ENCODE measurements around the gene PRDX2.

Gene PRDX2

DNA sequence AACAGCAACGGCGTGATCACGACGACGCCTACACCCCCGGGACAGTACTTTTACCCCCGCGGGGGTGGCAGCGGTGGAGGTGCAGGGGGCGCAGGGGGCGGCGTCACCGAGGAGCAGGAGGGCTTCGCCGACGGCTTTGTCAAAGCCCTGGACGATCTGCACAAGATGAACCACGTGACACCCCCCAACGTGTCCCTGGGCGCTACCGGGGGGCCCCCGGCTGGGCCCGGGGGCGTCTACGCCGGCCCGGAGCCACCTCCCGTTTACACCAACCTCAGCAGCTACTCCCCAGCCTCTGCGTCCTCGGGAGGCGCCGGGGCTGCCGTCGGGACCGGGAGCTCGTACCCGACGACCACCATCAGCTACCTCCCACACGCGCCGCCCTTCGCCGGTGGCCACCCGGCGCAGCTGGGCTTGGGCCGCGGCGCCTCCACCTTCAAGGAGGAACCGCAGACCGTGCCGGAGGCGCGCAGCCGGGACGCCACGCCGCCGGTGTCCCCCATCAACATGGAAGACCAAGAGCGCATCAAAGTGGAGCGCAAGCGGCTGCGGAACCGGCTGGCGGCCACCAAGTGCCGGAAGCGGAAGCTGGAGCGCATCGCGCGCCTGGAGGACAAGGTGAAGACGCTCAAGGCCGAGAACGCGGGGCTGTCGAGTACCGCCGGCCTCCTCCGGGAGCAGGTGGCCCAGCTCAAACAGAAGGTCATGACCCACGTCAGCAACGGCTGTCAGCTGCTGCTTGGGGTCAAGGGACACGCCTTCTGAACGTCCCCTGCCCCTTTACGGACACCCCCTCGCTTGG, 9.3 kb downstream of the PRDX2 start:
- peak in 1 of 2 experiments; percentile 44 for DNase-seq

- peak; percentile 88 to 89 for DNase-seq
Measured at GRCh38 chr19:12791345-12792050, 10.1 kb downstream of the PRDX2 start, which contains the start of gene JUNB. Gene JUNB (plus strand): TSS chr19:12791486. CDS start chr19:12791772, 286 bp downstream.

DNA sequence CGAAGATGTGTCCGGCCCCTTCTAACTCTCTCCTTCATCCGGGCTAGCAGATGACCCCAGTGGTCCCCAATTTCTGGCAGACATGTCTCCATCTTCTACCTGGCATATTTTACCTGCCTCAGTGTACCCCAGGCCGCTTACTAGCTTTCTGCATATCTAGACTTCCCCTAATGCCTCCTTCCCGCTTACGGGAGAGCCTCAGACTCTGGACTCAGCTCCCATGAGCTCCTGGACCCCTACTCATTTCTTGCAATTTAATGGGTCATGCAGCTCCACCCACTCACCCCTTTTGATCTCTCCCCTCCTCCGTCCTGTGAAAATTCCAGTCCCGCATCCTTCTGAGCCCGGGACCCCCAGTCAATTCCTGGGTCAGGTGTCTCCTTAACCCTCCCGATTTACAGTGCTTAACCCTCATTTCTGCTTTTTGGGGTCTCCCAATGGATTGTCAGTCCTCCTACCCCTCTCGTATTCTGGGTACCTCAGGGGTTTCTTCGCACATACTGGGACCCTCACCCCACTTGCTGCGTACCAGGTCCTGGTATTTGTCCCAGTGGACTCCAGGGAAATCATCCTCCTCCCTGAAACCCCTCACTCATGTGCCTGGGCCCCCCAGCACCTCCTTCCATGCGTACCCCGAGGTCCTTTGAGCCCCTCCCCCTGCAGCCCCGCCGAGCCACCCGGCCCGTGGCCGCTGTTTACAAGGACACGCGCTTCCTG, 10.8 kb downstream of the PRDX2 start:
- no peak for DNase-seq

GRCh38 chr19:12789904-12790619, 11.5 kb downstream of the PRDX2 start:
- peak; percentile 91 to 92 for DNase-seq

DNA sequence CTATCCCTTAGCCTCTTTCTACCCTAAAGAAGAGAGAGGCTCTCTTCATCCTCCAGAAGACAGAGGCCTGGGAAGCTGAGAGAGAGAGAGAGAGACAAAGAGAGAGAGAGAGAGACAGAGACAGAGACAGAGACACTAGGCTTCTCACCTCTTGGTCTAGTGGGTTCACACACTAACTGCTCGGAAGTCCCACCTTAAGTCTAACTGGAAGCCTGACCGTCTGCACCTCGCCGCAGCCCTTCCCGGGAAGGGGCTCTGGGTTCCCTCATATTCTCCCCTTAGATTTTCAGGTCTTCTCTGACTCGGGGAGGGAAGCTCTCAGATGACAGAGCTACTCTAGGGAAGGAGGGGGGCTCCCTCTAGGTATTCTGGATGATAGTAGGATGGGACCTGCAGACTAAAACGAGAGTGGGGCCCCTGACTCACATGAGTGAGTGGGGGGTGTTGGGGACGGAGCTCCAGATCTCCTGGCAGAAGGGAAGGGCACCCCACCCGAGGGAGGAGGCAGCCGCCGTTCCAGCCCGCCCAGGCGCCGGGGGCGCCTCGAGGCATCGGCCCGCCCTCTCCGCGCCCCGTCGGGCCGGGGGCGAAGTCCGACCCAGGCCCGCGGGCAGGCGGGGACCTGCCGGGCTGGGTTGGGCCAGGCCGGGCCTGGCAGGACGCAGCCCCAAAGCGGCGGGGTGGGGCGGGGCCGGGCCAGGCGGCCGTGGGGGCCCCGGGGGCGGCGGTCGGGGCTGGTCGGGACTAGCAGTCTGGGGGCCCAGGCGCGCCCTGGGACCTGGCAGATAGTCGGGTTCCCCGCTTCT, 12.3 kb downstream of the PRDX2 start:
- no peak for DNase-seq

DNA sequence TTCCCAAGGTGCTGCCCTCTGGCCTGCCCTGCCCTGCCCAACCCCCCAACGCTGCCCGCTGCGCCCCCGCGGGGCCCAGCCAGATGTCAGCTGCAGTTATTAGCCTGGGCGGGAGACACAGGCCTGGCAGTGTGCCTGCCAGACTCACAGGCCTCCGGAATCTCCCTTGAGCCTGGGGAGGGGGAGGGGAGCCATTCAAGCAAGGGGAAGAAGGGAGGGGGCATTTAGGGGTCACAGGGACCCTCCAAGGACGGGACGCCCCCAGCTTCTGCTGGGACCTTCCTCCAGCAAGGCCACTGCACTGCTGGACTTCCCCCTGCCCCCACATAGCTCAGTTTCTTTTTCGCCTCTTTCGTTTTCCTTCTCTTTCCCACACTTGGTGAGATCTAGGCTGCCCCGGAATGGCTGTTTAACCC, 12.9 kb downstream of the PRDX2 start:
- peak in 1 of 2 experiments; percentile 58 for DNase-seq

GRCh38 chr19:12788042-12788681, 13.4 kb downstream of the PRDX2 start:
- no peak for DNase-seq

DNA sequence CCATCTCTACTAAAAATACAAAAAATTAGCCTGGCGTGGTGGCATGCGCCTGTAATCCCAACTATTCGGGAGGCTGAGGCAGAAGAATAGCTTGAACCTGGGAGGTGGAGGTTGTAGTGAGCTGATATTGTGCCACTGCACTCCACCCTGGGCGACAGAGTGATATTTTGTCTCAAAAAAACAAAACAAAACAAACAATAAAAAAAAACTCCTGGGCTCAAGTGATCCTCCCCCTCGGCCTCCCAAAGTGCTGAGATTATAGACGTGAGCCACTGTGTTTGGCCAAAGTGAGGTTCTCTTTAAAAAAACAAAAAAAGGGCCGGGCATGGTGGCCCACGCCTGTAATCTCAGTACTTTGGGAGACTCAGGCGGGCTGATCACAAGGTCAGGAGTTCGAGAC, 14.1 kb downstream of the PRDX2 start:
- no peak for DNase-seq

GRCh38 chr19:12786952-12787351, 14.6 kb downstream of the PRDX2 start:
- no peak for DNase-seq

- no peak for DNase-seq
Measured at GRCh38 chr19:12786141-12786870, 15.3 kb downstream of the PRDX2 start.

- DNase-seq, result no peak
Measured at GRCh38 chr19:12785431-12786031, 16.1 kb downstream of the PRDX2 start.

DNA sequence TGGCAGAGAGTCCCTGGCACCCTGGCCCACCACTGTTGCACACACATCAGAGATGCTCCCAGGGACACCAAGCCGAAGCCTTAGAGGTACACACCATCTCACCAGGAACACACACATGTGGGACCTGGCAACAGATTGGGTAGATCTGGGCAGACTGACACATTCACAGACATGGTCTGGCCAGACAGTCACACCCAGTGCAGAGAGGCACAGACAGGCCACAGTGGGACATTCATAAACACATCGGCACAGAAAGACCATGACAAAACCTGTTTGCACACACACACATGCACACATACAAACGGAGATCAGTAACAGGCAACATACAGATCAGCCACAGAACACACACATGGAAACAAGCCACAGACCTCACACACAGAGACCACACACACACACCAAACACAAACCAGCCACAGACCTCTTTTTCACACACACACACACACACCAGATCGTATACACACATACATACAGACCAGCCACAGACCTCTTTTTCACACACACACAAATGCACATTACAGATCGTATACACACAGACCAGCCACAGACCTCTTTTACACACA, 16.6 kb downstream of the PRDX2 start:
- DNase-seq, result no peak

- DNase-seq, result no peak
Measured at GRCh38 chr19:12784394-12784870, 17.2 kb downstream of the PRDX2 start.

- DNase-seq, result no peak
Measured at GRCh38 chr19:12783849-12784393, 17.7 kb downstream of the PRDX2 start.

DNA sequence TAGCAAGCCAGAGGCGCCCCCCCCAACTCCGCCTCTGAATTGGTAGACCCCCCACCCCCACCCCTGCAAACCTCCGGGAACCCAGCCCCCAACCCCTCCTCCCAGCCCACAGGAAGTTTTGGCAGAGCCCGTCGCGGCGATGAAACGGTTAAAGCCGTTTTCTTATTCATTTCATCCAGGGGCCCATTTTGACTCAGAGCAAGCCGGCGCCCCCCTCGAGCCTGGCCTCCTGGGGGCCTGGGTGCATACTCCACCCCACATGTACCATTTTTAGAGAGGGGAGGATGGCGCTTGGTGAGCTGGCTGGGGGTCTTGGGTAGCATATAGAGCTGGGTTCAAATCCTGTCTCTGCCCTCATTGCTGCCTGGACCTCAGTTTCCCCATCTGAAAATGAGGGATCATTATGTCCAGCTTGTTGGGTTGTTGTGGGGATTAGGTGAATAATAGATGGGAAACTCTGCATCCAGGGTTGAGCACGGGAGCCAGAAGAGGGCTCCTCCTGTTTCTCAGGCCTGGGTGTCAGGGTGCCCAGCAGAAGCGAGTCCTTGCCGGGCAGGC, 18.2 kb downstream of the PRDX2 start:
- no peak for DNase-seq

DNA sequence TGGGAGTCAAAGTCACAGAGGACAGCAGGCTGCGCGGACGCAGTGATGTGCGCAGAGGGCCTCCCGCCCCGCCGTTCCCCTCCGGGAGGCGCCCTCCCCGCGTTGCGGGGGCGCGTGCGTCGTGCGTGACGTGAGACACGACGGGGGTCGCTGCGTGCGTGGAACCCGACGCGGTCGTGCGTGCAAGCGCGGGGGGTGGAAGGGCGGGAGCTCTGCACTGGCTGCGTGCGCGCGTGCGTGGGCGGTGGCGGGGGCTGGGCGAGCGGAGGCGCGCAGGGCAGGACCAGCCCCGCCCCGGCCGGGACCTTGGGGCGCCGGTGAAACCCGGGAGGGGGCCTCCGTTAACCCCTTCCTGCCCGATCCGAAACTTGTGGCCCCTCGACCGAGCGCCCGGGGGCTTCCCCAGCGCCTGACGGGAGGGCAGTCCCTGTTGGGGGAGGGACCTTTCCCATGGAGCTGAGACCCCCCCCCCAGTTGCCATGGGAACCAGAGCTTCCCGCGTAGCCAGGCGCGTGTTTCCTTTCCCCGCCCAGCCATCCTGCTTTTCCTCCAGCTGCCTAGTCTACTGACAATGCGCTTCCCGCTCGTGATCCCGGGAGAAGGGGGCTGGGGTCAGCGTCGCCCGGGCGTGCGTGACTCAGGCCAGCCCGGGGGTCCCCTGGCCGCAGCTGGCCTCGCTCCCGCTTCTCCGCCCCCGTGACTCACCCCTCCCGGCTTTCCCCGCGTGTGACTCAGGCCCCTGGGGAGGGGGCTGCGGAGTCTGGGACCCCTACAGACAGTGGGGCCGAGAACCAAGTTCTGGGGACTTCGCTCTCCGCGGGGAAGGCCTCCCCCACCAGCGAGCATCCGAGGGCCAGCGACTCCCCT, 18.9 kb downstream of the PRDX2 start:
- peak in 1 of 2 experiments; percentile 74 for DNase-seq

DNA sequence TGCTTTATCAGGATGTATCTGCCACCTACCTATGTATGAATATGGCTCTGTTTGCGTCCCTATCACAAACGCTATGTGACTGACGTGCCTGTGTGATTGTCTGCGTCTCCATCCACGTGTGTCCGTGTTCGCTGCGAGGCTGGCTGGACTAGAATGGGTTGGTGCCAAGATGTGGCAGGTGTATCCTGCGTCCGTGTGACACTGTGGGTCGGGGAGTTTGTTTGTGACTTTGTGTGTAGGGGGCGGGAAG, 19.5 kb downstream of the PRDX2 start:
- no peak for DNase-seq

All from SW 1271 (cell line).